ENCODE results near the gene TNPO1. TPM values are rescaled to one million over a fixed set of nuclear protein-coding genes. Genes with fewer than 3 reads are reported as not detected.

Gene TNPO1
- total and polyA plus RNA-seq, 4 donors, result 5.7 to 95.8 (median 29.2) TPM

DNA sequence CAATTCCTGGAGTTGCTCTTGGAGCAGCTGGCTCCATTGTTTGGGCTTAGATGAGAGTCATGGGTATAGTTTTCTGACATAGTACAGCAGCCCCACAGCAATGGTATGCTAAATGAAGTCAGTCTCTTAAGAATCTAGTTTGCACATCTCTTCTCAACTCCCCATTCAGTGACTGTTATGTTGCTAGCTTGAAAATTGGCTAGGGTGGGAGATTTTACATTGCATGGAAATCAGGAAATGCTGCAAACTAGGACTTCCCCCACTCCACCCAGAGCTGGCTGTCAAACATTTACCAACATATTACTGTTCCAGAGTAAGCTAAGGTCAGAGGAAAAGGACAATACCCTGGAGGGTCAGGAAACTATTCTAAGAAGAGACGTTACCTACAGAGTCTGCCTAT, 121.7 kb downstream of the TNPO1 start:
- H3K9ac ChIP-seq (ENCODE audit: low read depth in 1 of 2, low read length in 2 of 2), result no peak overlapping the region
- H3K27ac ChIP-seq (ENCODE audit: low read depth in 1 of 2, low read length in 2 of 2), result peak overlapping the region in 1 of 2 donors; percentile 20
- no peaks in the 10 kb centered on the region for H3K27me3 ChIP-seq (ENCODE audit: control insufficient read depth in 4 of 4, insufficient read depth in 4 of 4, low read length in 3 of 4)
- H3K4me3 ChIP-seq (ENCODE audit: low read depth in 1 of 3, low read length in 3 of 3), result no peak overlapping the region
- DNase-seq (ENCODE audit: low spot score), result no peak
- TF ChIP-seq, protein P1, sequence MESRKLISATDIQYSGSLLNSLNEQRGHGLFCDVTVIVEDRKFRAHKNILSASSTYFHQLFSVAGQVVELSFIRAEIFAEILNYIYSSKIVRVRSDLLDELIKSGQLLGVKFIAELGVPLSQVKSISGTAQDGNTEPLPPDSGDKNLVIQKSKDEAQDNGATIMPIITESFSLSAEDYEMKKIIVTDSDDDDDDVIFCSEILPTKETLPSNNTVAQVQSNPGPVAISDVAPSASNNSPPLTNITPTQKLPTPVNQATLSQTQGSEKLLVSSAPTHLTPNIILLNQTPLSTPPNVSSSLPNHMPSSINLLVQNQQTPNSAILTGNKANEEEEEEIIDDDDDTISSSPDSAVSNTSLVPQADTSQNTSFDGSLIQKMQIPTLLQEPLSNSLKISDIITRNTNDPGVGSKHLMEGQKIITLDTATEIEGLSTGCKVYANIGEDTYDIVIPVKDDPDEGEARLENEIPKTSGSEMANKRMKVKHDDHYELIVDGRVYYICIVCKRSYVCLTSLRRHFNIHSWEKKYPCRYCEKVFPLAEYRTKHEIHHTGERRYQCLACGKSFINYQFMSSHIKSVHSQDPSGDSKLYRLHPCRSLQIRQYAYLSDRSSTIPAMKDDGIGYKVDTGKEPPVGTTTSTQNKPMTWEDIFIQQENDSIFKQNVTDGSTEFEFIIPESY (IDR thresholded peaks at IDR 0.05), result no peak
- TF ChIP-seq REST (IDR thresholded peaks at IDR 0.05) (no peak), HNF4A (conservative IDR thresholded peaks at IDR 0.05) (peak in 1 of 2 donors; percentile 30), CTCF (IDR thresholded peaks at IDR 0.05; ENCODE audit: low read depth, low read length, missing input control) (no peak), JUND (IDR thresholded peaks at IDR 0.05) (no peak), RXRA (IDR thresholded peaks at IDR 0.05) (peak in 1 of 2 donors; percentile 56), RAD21 (IDR thresholded peaks at IDR 0.05) (no peak), HNF4G (IDR thresholded peaks at IDR 0.05) (no peak), SP1 (IDR thresholded peaks at IDR 0.05) (peak; percentile 45), TAF1 (conservative IDR thresholded peaks at IDR 0.05) (no peak), GABPA (IDR thresholded peaks at IDR 0.05 in 1 of 2, conservative IDR thresholded peaks at IDR 0.05 in 1 of 2) (no peak), FOXA2 (IDR thresholded peaks at IDR 0.05) (no peak), EGR1 (IDR thresholded peaks at IDR 0.05; ENCODE audit: low read depth in 2 of 2) (no peak), YY1 (IDR thresholded peaks at IDR 0.05) (no peak), FOXA1 (IDR thresholded peaks at IDR 0.05) (no peak), ATF3 (IDR thresholded peaks at IDR 0.05) (no peak), NR2F2 (IDR thresholded peaks at IDR 0.05) (no peak)
- TF ChIP-seq, protein P2, sequence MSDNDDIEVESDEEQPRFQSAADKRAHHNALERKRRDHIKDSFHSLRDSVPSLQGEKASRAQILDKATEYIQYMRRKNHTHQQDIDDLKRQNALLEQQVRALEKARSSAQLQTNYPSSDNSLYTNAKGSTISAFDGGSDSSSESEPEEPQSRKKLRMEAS (IDR thresholded peaks at IDR 0.05), result no peak
- H3K4me1 ChIP-seq (ENCODE audit: control insufficient read depth in 4 of 4, insufficient read depth in 4 of 4, low read length in 3 of 4), result peaks cover 0 to 6% (median 2%) of the 10 kb centered on the region in 4 donors
- H3K36me3 ChIP-seq (ENCODE audit: control insufficient read depth in 4 of 4, insufficient read depth in 3 of 4, low read depth in 1 of 4, low read length in 3 of 4), result no peaks in the 10 kb centered on the region
- whole genome bisulfite sequencing, result 7% methylated on average over 1 of the region's 1 CpG
- H3K9me3 ChIP-seq (ENCODE audit: control insufficient read depth in 4 of 4, low read length in 3 of 4), result no peaks in the 10 kb centered on the region
